NOMO-1 treated with DMSO at 0.1 percent for 48 hours (cell line): ENCODE data around the gene SERPINA6.
"Not testable (repeated sequence)": the region's sequence is repeated elsewhere in the genome, so short reads cannot be mapped to it uniquely, and the experiment has no call there.

Experiments
- DNase-seq: peaks from one replicate; lab custom pipeline; 2025; ENCODE audit not compliant: unreplicated experiment; lab: John Stamatoyannopoulos, UW

SERPINA6 gene

DNA sequence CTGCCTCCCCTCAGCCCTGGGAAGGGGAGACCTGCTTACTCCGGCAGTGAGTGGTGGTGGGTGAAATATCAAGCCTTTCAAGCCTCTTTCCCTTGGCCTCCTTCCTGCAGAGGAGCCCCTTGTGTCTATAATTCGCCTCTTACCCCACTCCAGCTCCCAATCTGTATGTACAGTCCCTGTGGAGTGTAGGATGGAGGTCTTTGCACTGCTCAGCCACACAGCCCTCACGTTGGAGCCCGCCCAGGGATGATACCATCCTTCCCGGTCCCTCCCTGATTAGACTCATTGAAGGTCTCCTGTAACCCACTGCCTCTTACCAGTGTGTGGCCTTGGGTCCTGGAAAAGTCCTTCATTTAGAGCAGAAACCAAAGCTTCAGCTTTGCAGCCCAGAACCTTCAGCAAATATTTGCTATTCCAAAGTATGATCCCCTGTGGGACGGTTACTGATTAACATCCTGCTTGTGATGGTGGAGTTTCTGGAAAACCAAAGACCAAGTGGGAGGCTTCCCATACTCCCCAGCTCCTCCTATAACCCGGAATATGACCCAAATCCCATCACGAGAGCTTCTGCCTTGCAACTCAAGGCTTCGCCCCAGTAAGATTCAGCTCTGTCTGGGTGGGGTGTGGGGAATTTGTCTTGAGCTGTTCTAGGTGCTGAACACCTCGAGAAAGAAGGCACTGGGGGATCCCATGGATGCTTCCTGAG is 30.1 kb downstream of the SERPINA6 start, which contains the start of gene SERPINA10:
Gene SERPINA10, minus strand, starts transcription at position 397 of the 706 bp plus-strand sequence. CDS start 2,675 bp downstream, outside the sequence.
- DNase-seq, result no peak

DNA sequence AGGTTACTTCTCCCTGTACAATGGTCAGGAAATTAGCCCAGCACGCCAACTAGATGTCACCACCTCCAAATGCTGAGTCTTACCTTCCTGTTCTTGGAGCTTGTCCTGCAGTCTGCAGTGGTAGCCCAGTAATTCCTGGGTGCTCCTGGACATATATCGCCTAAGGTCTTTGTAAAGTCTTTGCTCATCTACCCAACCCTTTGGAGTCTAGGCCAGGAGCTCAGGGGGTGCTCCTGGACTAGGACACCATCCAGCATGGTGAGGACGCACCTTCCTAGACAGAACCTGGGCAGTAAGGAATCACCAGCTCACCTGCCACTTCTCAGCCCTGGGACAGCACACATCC is 30.6 kb downstream of the SERPINA6 start:
- no peak for DNase-seq

DNA sequence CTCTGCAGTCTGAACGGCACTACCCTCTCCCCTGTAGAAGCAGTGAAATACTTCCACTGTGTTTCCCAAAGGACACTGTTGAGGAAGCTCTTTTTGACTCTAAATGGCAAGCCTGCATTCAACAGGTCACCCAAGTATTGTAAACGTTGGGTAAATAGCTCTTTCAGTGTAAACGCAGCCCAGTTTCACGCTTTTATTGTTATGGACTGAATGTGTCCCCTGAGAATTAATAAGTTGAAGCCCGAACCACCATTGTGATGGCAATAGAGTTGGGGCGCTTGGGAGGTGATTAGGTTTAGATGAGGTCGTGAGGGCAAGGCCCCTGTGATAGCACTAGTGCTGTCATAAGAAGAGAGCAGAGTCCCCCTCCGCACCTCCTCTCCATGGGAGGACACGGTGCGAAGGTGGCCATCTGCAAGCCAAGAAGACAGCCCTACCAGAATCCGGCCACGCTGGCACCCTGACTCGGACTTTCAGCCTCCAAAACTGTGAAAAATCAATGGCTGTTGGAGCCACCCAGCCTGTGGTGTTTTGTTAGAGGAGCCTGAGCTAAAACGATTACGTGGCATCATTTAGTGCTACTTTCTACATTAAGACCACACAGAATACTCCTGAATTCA is 31.1 kb downstream of the SERPINA6 start:
- no peak for DNase-seq

DNA sequence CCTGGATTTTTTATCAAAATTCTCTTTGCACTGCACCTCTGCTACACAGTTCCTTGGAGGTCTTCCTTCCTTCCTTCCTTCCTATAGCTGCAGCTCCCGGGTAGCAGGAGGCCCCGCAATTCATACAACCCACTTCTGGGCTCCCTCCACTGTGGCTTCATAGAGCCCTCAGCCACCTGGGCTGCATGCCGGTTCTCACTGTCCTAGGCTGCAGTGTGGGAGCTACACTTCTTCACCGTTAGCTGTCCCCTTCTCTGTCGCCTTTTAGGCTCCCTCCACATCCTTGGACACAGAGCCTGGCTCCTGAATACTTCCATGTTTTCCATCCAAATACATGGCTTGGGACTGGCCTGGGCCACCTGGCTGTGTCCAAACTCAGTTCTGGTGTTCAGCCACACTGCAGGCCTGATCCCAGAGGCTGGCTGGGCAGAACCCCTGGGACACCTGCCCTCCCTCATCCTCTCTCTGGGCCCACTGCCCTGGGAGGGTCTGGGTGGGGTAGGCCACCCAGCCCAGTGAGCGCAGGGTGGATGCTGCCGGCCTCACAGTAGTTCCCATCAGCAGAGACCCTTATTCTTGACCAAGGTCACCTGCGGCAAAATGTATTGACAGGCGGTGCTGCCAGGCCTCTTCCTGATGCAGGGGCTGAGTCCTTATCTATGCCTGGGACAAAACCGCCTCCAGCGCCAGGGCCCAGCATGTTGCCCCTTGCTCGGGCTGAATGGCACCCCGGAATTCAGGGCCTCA is 31.8 kb downstream of the SERPINA6 start:
- no peak for DNase-seq

- DNase-seq, result no peak
Measured at GRCh38 chr14:94290197-94290596, 32.9 kb downstream of the SERPINA6 start.

- no peak for DNase-seq
Measured at GRCh38 chr14:94288610-94289465, 34.3 kb downstream of the SERPINA6 start.

- no peak for DNase-seq
Measured at GRCh38 chr14:94285158-94285557, 38.0 kb downstream of the SERPINA6 start.

- DNase-seq, result no peak
Measured at GRCh38 chr14:94284221-94284620, 38.9 kb downstream of the SERPINA6 start.

- no peak for DNase-seq
Measured at GRCh38 chr14:94282991-94283723, 40.0 kb downstream of the SERPINA6 start.

- DNase-seq, result no peak
Measured at GRCh38 chr14:94278731-94279130, 44.4 kb downstream of the SERPINA6 start.

GRCh38 chr14:94276898-94277561 is 46.1 kb downstream of the SERPINA6 start:
- not testable (repeated sequence) for DNase-seq

DNA sequence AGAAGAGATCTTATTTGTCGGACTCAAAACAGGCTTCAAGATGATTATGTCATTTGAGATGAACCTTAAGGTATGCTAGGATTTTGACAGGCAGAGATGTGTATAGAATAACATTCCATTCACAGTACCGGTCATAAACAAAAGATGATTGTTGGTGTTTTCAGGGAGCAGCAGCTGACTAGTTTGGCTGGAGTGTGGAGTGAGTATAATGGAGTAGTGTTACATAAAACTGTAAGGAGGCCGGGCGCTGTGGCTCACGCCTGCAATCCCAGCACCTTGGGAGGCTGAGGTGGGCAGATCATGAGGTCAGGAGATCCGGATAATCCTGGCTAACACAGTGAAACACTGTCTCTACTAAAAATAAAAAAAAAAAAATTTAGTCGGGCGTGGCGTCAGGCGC is 54.0 kb downstream of the SERPINA6 start:
- DNase-seq, result no peak

GRCh38 chr14:94268582-94268981 is 54.6 kb downstream of the SERPINA6 start:
- not testable (repeated sequence) for DNase-seq

- no peak for DNase-seq
Measured at GRCh38 chr14:94267352-94267751, 55.8 kb downstream of the SERPINA6 start.

DNA sequence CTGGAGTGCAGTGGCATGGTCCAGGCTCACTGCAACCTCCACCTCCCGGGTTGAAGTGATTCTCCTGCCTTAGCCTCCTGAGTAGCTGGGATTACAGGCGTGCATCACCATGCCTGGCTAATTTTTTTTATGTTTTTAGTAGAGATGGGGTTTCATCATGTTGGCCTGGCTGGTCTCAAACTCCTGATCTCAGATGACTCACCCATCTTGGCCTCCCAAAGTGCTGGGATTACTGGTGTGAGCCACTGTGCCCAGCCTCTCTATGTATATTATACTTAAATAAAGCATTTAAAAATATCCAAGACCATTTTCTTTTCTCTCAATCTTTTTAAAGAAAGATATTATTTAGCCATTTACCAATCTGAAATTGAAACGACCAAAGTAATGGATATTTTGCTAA is 58.9 kb downstream of the SERPINA6 start:
- not testable (repeated sequence) for DNase-seq
